Prostate gland (tissue), 2 donors: ENCODE results near the gene F12.

ENCODE experiments used
- CTCF ChIP-seq, 4 experiments: fragments of 200-600 bp in 2 of 4; fragments of 450-650 bp in 2 of 4; sonication (generic) in 2 of 4; IDR thresholded peaks; 1 replicate in 3 of 4; 2 replicates in 1 of 4; pipeline ENCODE4 v1.5.1; 2016 to 2019; ENCODE audit warnings: antibody characterized with exemption in 4 of 4, mild to moderate bottlenecking in 2 of 4, moderate library complexity in 2 of 4
- POLR2A ChIP-seq: fragments of 450-650 bp; IDR thresholded peaks from one replicate; pipeline ENCODE4 v1.6.1; 2016; ENCODE audit warnings: antibody characterized with exemption, mild to moderate bottlenecking
- POLR2AphosphoS5 ChIP-seq: sonication (generic); formaldehyde crosslinking; IDR thresholded peaks from one replicate; pipeline ENCODE4 v1.6.1; 2017; ENCODE audit warnings: antibody characterized with exemption

GRCh38 chr5:177374211-177374610 lies 35.2 kb downstream of the F12 start:
- TF ChIP-seq POLR2A, result no peak
- TF ChIP-seq CTCF (IDR thresholded peaks at IDR 0.05), result no peak
- no peak for TF ChIP-seq POLR2AphosphoS5
